ENCODE measurements around the gene NFIL3. TPM values are rescaled to one million over a fixed set of nuclear protein-coding genes. Genes with fewer than 3 reads are reported as not detected.

NFIL3 gene
- total and polyA plus RNA-seq, 2 of the 4 experiments (the other 2 are of a cell fraction): 27.6 to 27.7 TPM

- dilution Hi-C loops (cut with HindIII; ENCODE audit: low sequenced_read_pairs, unreplicated experiment) (no loop called here), intact Hi-C loops (cut with micrococcal nuclease) (loop anchor here (10.0 kb wide), 1 partner anchor 1246 kb away; no protein-coding TSS in a partner anchor), in situ Hi-C loops (cut with MboI; ENCODE audit: low sequenced_read_pairs) (no loop called here)
- no CpG with 5 or more reads among the region's 5 CpGs for WGBS, 2 experiments (ENCODE audit: extremely low coverage in 2 of 2, insufficient read length in 1 of 2)
- H2AK5ac ChIP-seq (ENCODE audit: low read depth, low read length): no peak overlapping the region
- H3K23ac ChIP-seq (ENCODE audit: low read depth, low read length): no peak overlapping the region
- no peak overlapping the region for H4K91ac ChIP-seq (ENCODE audit: insufficient read depth, low read depth, low read length)
- H3K9ac ChIP-seq (ENCODE audit: low read depth, low read length): no peak overlapping the region; the same call in 1 of the 2 replicates
- DNase-seq (peak; percentile 47), ATAC-seq (ENCODE audit: low read depth) (peak; percentile 34)
- peak overlapping the region; percentile 20; the same call in 1 of the 2 replicates for H3K4ac ChIP-seq (ENCODE audit: low read depth, low read length)
- H3K36me3 ChIP-seq (ENCODE audit: control insufficient read depth, insufficient read depth, low read length): peaks cover 33% of the 10 kb centered on the region
- no peak overlapping the region for H2BK15ac ChIP-seq (ENCODE audit: low read depth, low read length)
- H3K27me3 ChIP-seq (ENCODE audit: control insufficient read depth, insufficient read depth, low read length): no peaks in the 10 kb centered on the region
- H2BK120ac ChIP-seq (ENCODE audit: low read depth, low read length): no peak overlapping the region
- H3K9me3 ChIP-seq (ENCODE audit: control insufficient read depth, insufficient read depth, low read length): no peaks in the 10 kb centered on the region
- no peak overlapping the region for H3K14ac ChIP-seq (replicated peaks; ENCODE audit: low read depth, low read length)
- H3K56ac ChIP-seq (ENCODE audit: extremely low read depth, insufficient read depth, low read length): peak overlapping the region; percentile 10; the same call in 1 of the 2 replicates
- peaks cover 11% of the 10 kb centered on the region for H3K4me1 ChIP-seq (ENCODE audit: control insufficient read depth, insufficient read depth, low read length)
- peaks cover 18% of the 10 kb centered on the region for H3K9me1 ChIP-seq (ENCODE audit: insufficient read depth, low read length)
- H2BK20ac ChIP-seq (ENCODE audit: low read depth, low read length): no peak overlapping the region
- peaks cover 27 to 61% of the 10 kb centered on the region in 2 experiments for H3K79me1 ChIP-seq (ENCODE audit: low read depth in 1 of 2, low read length in 2 of 2)
- H4K8ac ChIP-seq (ENCODE audit: low read depth in 2 of 2, low read length in 2 of 2): peak overlapping the region in 1 of 2 experiments; percentile 24; a peak in 1 of 4 replicates
- POLR2A ChIA-PET (ENCODE audit: unreplicated experiment): no interaction called here
- H4K20me1 ChIP-seq (ENCODE audit: insufficient read depth, low read length): peaks cover 47% of the 10 kb centered on the region
- H3K18ac ChIP-seq (ENCODE audit: low read depth, low read length): peak overlapping the region; percentile 33; the same call in 1 of the 2 replicates
- CTCF ChIA-PET: no interaction called here
- H2BK5ac ChIP-seq (ENCODE audit: low read depth, low read length, poor library complexity, severe bottlenecking): peak overlapping the region; percentile 69
- BruUV-seq (replicated peaks): no TSS peak
- H3K4me3 ChIP-seq (ENCODE audit: insufficient read depth, low read depth, low read length): no peak overlapping the region
- H2AFZ ChIP-seq (replicated peaks; ENCODE audit: low read length, poor library complexity): no peak overlapping the region
- peak overlapping the region; percentile 49 for H3K4me2 ChIP-seq (ENCODE audit: low read depth, low read length)
- no peak overlapping the region for H4K5ac ChIP-seq (ENCODE audit: low read depth, low read length)
- H3K27ac ChIP-seq (ENCODE audit: insufficient read depth, low read length): peak overlapping the region; percentile 29
- TF ChIP-seq, protein P1, sequence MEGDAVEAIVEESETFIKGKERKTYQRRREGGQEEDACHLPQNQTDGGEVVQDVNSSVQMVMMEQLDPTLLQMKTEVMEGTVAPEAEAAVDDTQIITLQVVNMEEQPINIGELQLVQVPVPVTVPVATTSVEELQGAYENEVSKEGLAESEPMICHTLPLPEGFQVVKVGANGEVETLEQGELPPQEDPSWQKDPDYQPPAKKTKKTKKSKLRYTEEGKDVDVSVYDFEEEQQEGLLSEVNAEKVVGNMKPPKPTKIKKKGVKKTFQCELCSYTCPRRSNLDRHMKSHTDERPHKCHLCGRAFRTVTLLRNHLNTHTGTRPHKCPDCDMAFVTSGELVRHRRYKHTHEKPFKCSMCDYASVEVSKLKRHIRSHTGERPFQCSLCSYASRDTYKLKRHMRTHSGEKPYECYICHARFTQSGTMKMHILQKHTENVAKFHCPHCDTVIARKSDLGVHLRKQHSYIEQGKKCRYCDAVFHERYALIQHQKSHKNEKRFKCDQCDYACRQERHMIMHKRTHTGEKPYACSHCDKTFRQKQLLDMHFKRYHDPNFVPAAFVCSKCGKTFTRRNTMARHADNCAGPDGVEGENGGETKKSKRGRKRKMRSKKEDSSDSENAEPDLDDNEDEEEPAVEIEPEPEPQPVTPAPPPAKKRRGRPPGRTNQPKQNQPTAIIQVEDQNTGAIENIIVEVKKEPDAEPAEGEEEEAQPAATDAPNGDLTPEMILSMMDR (conservative IDR thresholded peaks at IDR 0.05; ENCODE audit: low read depth, low read length): no peak
- TF ChIP-seq CEBPB (IDR thresholded peaks at IDR 0.05; ENCODE audit: low read depth, low read length): no peak
- TF ChIP-seq, protein P2, sequence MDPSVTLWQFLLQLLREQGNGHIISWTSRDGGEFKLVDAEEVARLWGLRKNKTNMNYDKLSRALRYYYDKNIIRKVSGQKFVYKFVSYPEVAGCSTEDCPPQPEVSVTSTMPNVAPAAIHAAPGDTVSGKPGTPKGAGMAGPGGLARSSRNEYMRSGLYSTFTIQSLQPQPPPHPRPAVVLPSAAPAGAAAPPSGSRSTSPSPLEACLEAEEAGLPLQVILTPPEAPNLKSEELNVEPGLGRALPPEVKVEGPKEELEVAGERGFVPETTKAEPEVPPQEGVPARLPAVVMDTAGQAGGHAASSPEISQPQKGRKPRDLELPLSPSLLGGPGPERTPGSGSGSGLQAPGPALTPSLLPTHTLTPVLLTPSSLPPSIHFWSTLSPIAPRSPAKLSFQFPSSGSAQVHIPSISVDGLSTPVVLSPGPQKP (IDR thresholded peaks at IDR 0.05; ENCODE audit: borderline replicate concordance, low read depth, low read length): no peak
- no peak for TF ChIP-seq CHD1 (IDR thresholded peaks at IDR 0.05; ENCODE audit: low read depth, low read length)
- TF ChIP-seq MXI1 (IDR thresholded peaks at IDR 0.05; ENCODE audit: borderline replicate concordance, low read depth, low read length): no peak
- TF ChIP-seq MAFK (IDR thresholded peaks at IDR 0.05; ENCODE audit: low read depth, low read length): no peak
- TF ChIP-seq POLR2A (IDR thresholded peaks at IDR 0.05; ENCODE audit: low read depth, low read length): no peak
- TF ChIP-seq MAZ (IDR thresholded peaks at IDR 0.05; ENCODE audit: borderline replicate concordance, low read depth, low read length): no peak
- no peak overlapping the region for H2AK9ac ChIP-seq (replicated peaks; ENCODE audit: low read depth, low read length, poor library complexity)
These were observed 12.4 kb downstream of the NFIL3 start for GRCh38 chr9:91411096-91411771.
